Lung (tissue), 12 donors: Measurements from ENCODE around the gene AZU1. TPM values are rescaled to one million over a fixed set of nuclear protein-coding genes. Genes with fewer than 3 reads are reported as not detected.
"Not testable (repeated sequence)": the region's sequence is repeated elsewhere in the genome, so short reads cannot be mapped to it uniquely, and the experiment has no call there.

Experiments used
- ATAC-seq: fragments of 200-7000 bp; cut with Tn5 transposase; one replicate; pipeline ENCODE4 v1.9.1; 2020; ENCODE audit warnings: moderate number of reproducible peaks; ENCODE audit not compliant: insufficient read depth, low FRiP score
- DNase-seq, 3 donors: peaks; one replicate each; pipeline ENCODE4 v3.0.0-alpha.2; 2013 to 2017
- H3K27ac ChIP-seq, 2 donors: one replicate each; pipeline ENCODE4 v1.5.1; 2013; ENCODE audit warnings: mild to moderate bottlenecking in 2 of 2, moderate library complexity in 2 of 2, control low read depth in 1 of 2, inconsistent platforms in 1 of 2, low read depth in 1 of 2, low read length in 1 of 2
- H3K27me3 ChIP-seq, 3 donors: one replicate each; pipeline ENCODE4 v1.5.1; 2013; ENCODE audit warnings: low read length in 2 of 3; ENCODE audit not compliant: control insufficient read depth in 3 of 3, insufficient read depth in 3 of 3
- H3K36me3 ChIP-seq, 4 donors: one replicate each; pipeline ENCODE4 v1.5.1; 2013; ENCODE audit warnings: low read length in 4 of 4, mild to moderate bottlenecking in 1 of 4, moderate library complexity in 1 of 4; ENCODE audit not compliant: control insufficient read depth in 4 of 4, insufficient read depth in 4 of 4
- H3K4me1 ChIP-seq, 5 donors: one replicate each; pipeline ENCODE4 v1.5.1; 2013; ENCODE audit warnings: low read length in 5 of 5, mild to moderate bottlenecking in 2 of 5, moderate library complexity in 1 of 5; ENCODE audit not compliant: control insufficient read depth in 5 of 5, insufficient read depth in 5 of 5
- H3K4me3 ChIP-seq: one replicate; pipeline ENCODE4 v1.5.1; 2013; ENCODE audit warnings: mild to moderate bottlenecking, control low read depth, moderate library complexity
- H3K9ac ChIP-seq, 2 donors: one replicate each; pipeline ENCODE4 v1.5.1; 2013; ENCODE audit warnings: low read length in 2 of 2, control low read depth in 1 of 2; ENCODE audit not compliant: insufficient read depth in 1 of 2
- H3K9me3 ChIP-seq, 4 donors: one replicate each; pipeline ENCODE4 v1.5.1; 2013; ENCODE audit warnings: low read length in 3 of 4, mild to moderate bottlenecking in 1 of 4, moderate library complexity in 1 of 4; ENCODE audit not compliant: control insufficient read depth in 4 of 4, insufficient read depth in 3 of 4
- WGBS, 2 donors: extraction: QIAGEN DNeasy Blood & Tissue Kit; methylation state at CpG; one replicate each; pipeline ENCODE4 v1.1.7; 2013; 5-methylcytosine and 5-hydroxymethylcytosine counted together
- polyA plus RNA-seq, 2 donors: library from polyadenylated mRNA; stranded (reverse); fragments of 200-250 nt; gene quantifications; one replicate each; pipeline ENCODE4 v1.2.1, GENCODE V29; 2013
- total RNA-seq, 2 donors: library from RNA; depleted of rRNA in 1 of 2; stranded (reverse); fragments of >200 nt in 1 of 2; gene quantifications; one replicate each; pipeline ENCODE4 v1.2.1, GENCODE V29; 2014 to 2021
- TF ChIP-seq, protein P1 (sequence below): IDR thresholded peaks from 2 replicates; pipeline ENCODE4 v1.5.1; 2012; ENCODE audit warnings: mild to moderate bottlenecking; ENCODE audit errors: control extremely low read depth, extremely low read depth
- donor health status: control.
- donor health status: control.
- donor health status: Bipolar disorder and iron deficiency.
- donor health status: healthy.
- donor health status: DM: yes; HTN: yes; CAD: no.

The AZU1 gene
- total and polyA plus RNA-seq, 4 donors = 2.0 to 9.8 (median 4.4) TPM

DNA sequence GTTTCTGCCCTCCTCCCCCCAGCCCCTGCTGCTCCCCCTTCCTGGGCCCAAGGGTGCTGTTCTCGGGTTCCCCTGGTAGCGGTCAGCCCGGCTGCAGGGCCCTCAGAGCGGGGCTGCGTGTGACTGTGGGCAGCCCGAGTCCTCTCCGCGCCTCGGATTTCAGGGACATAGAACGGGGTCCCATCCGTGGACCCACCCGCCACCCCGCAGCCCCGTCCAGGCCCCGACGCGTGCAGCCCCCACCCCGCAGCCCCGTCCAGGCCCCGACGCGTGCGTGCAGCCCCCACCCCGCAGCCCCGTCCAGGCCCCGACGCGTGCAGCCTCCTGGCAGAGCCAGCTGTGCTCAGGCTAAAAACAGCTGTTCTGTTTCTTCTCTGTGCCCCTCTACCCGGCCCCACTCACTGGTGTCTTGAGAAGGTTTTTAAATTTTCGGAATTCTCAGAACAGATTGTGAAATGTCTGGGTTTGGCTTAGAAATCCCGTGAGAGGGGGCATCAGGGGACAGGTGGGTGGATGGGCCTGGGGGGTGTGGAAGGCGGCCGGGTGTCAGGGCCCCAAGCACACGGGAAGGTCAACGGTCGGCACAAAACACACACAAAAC, 7.7 kb downstream of the AZU1 start:
- Histone ChIP-seq H3K27ac (no peak overlapping the region), H3K9me3 (no peaks in the 10 kb centered on the region), H3K36me3 (no peaks in the 10 kb centered on the region), H3K27me3 (peaks cover 4 to 7% (median 6%) of the 10 kb centered on the region in 3 donors), H3K9ac (no peak overlapping the region), H3K4me1 (no peaks in the 10 kb centered on the region), H3K4me3 (no peak overlapping the region)
- ATAC-seq (no peak), DNase-seq (peak; percentile 82 to 84 (median 83))
- TF ChIP-seq, protein P1, sequence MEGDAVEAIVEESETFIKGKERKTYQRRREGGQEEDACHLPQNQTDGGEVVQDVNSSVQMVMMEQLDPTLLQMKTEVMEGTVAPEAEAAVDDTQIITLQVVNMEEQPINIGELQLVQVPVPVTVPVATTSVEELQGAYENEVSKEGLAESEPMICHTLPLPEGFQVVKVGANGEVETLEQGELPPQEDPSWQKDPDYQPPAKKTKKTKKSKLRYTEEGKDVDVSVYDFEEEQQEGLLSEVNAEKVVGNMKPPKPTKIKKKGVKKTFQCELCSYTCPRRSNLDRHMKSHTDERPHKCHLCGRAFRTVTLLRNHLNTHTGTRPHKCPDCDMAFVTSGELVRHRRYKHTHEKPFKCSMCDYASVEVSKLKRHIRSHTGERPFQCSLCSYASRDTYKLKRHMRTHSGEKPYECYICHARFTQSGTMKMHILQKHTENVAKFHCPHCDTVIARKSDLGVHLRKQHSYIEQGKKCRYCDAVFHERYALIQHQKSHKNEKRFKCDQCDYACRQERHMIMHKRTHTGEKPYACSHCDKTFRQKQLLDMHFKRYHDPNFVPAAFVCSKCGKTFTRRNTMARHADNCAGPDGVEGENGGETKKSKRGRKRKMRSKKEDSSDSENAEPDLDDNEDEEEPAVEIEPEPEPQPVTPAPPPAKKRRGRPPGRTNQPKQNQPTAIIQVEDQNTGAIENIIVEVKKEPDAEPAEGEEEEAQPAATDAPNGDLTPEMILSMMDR = no peak
- WGBS, 2 donors = 65 to 72% methylated on average over 36 of the region's 36 CpGs

- peaks cover 0 to 6% (median 0%) of the 10 kb centered on the region in 5 donors for H3K4me1 ChIP-seq
- peaks cover 0 to 10% (median 8%) of the 10 kb centered on the region in 3 donors for H3K27me3 ChIP-seq
- H3K9ac ChIP-seq = no peak within 1 kb of the TSS
- DNase-seq = no peak
- H3K9me3 ChIP-seq = no peaks in the 10 kb centered on the region
- ATAC-seq = no peak
- no peak within 1 kb of the TSS for H3K4me3 ChIP-seq
- 33 to 57% methylated on average over 23 to 24 of the region's 24 CpGs for WGBS, 2 donors
- no peaks in the 10 kb centered on the region for H3K36me3 ChIP-seq
- TF ChIP-seq, protein P1 = no peak
- H3K27ac ChIP-seq = no peak within 1 kb of the TSS
These were observed 13.0 kb downstream of the AZU1 start, which contains the start of gene PRTN3 for GRCh38 chr19:840519-841206. TSS of gene PRTN3 (plus strand) at chr19:840999. CDS start at chr19:841009, 10 bp downstream.

GRCh38 chr19:842802-843179, 15.2 kb downstream of the AZU1 start:
- not testable (repeated sequence) for H3K4me3 ChIP-seq, H3K36me3 ChIP-seq, H3K27ac ChIP-seq, H3K4me1 ChIP-seq, ATAC-seq, H3K9ac ChIP-seq, DNase-seq, H3K9me3 ChIP-seq
- WGBS, 2 donors = 62 to 77% methylated on average over 7 of the region's 7 CpGs
- peaks cover 0 to 12% (median 6%) of the 10 kb centered on the region in 3 donors for H3K27me3 ChIP-seq

GRCh38 chr19:843180-843835, 15.7 kb downstream of the AZU1 start:
- Histone ChIP-seq H3K9me3 (no peaks in the 10 kb centered on the region), H3K27me3 (peaks cover 0 to 14% (median 6%) of the 10 kb centered on the region in 3 donors), H3K9ac (no peak overlapping the region), H3K4me3 (no peak overlapping the region), H3K4me1 (peaks cover 0 to 10% (median 0%) of the 10 kb centered on the region in 5 donors), H3K36me3 (no peaks in the 10 kb centered on the region), H3K27ac (no peak overlapping the region)
- no peak for DNase-seq
- no peak for ATAC-seq
- TF ChIP-seq, protein P1 = no peak
- WGBS, 2 donors = 3% methylated on average over 39 to 46 of the region's 46 CpGs
